Measurements from ENCODE around the gene GRAP. TPM values are rescaled to one million over a fixed set of nuclear protein-coding genes. Genes with fewer than 3 reads are reported as not detected.

GRAP gene
- total and polyA plus RNA-seq, 2 donors (not counting 3 experiments of a cell fraction or from before 2014, with no cell fraction given) = 32.1 to 43.6 TPM

DNA sequence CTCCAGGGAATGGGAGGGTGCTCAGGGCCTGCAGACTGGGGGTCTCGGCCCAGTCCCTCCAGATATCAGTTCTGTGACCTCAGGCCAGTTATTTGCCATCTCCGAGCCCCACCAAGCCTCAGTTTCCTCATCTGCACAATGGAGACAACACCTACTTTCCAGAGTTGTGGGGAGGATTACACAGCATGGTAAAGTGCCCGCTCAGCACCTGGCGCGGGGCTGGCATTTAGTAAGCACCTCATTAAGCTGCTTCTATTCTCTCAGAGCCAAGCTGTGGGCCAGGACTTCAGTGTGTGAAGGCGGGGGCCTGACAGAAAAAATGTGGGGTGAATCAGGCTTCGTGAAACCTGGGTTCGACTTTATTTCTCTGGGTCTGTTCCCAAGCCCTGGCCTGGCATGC is 47.4 kb downstream of the GRAP start:
- TF ChIP-seq FOS (IDR thresholded peaks at IDR 0.05; ENCODE audit: borderline replicate concordance, insufficient read depth, low read length) = no peak
- TF ChIP-seq POLR2AphosphoS5 (IDR thresholded peaks at IDR 0.05; ENCODE audit: insufficient read depth, low read depth, low read length) = no peak
- TF ChIP-seq GATA2 (IDR thresholded peaks at IDR 0.05; ENCODE audit: insufficient read depth, insufficient read length, low read depth, low read length) = no peak
- TF ChIP-seq, protein P1, sequence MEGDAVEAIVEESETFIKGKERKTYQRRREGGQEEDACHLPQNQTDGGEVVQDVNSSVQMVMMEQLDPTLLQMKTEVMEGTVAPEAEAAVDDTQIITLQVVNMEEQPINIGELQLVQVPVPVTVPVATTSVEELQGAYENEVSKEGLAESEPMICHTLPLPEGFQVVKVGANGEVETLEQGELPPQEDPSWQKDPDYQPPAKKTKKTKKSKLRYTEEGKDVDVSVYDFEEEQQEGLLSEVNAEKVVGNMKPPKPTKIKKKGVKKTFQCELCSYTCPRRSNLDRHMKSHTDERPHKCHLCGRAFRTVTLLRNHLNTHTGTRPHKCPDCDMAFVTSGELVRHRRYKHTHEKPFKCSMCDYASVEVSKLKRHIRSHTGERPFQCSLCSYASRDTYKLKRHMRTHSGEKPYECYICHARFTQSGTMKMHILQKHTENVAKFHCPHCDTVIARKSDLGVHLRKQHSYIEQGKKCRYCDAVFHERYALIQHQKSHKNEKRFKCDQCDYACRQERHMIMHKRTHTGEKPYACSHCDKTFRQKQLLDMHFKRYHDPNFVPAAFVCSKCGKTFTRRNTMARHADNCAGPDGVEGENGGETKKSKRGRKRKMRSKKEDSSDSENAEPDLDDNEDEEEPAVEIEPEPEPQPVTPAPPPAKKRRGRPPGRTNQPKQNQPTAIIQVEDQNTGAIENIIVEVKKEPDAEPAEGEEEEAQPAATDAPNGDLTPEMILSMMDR (IDR thresholded peaks at IDR 0.05; ENCODE audit: extremely low read depth in 1 of 2, insufficient read depth in 1 of 2, low read depth in 1 of 2, low read length in 2 of 2) = no peak
- TF ChIP-seq MAX (IDR thresholded peaks at IDR 0.05; ENCODE audit: insufficient read depth, insufficient read length) = no peak
- no peak for TF ChIP-seq MYC (IDR thresholded peaks at IDR 0.05; ENCODE audit: low read depth, low read length)
- TF ChIP-seq EZH2 (IDR thresholded peaks at IDR 0.05; ENCODE audit: borderline replicate concordance, low read depth, low read length, severe bottlenecking) = no peak

More for the DNA sequence above, 47.4 kb downstream of the GRAP start:
- no TSS peak for BruUV-seq (replicated peaks)
- H2AFZ ChIP-seq (ENCODE audit: low read depth, low read length) = no peak overlapping the region
- ChIA-PET POLR2A (no interaction called here), CTCF (interaction anchor here (1.5 to 1.6 kb wide), 2 partner anchors 13 to 45 kb away, joined by 4 read pairs; no protein-coding TSS in a partner anchor)
- no peaks in the 10 kb centered on the region for H3K9me3 ChIP-seq (replicated peaks; ENCODE audit: control insufficient read depth, insufficient read depth, low read length)
- H3K4me3 ChIP-seq (replicated peaks in 1 of 3; ENCODE audit: insufficient read depth in 1 of 3, low read depth in 1 of 3, low read length in 3 of 3) = no peak overlapping the region
- H3K4me1 ChIP-seq (ENCODE audit: control insufficient read depth, extremely low read depth, insufficient read depth, low read length) = peaks cover 20% of the 10 kb centered on the region
- no peaks in the 10 kb centered on the region for H3K9me1 ChIP-seq (replicated peaks; ENCODE audit: control insufficient read depth, extremely low read depth, insufficient read depth, low read length)
- H3K9ac ChIP-seq (replicated peaks; ENCODE audit: extremely low read depth, insufficient read depth, low read length) = no peak overlapping the region
- peaks cover 54% of the 10 kb centered on the region for H3K79me2 ChIP-seq (ENCODE audit: control insufficient read depth, insufficient read depth, low read length)
- intact Hi-C loops (cut with micrococcal nuclease) = no loop called here
- H3K27me3 ChIP-seq (ENCODE audit: control insufficient read depth in 2 of 2, insufficient read depth in 2 of 2, low read length in 2 of 2) = no peaks in the 10 kb centered on the region
- no peaks in the 10 kb centered on the region for H4K20me1 ChIP-seq (replicated peaks; ENCODE audit: control insufficient read depth, extremely low read depth, insufficient read depth, low read length)
- peaks cover 0 to 2% of the 10 kb centered on the region in 2 experiments for H3K36me3 ChIP-seq (ENCODE audit: control insufficient read depth in 2 of 2, extremely low read depth in 1 of 2, insufficient read depth in 2 of 2, low read length in 2 of 2)
- dilution Hi-C loops (cut with MboI; ENCODE audit: extremely low pct_ligation_motif_present, low sequenced_read_pairs) = no loop called here
- FAIRE-seq = no peak
- H3K4me2 ChIP-seq (ENCODE audit: insufficient read depth, low read length) = no peak overlapping the region
- DNase-seq (ENCODE audit: low read depth, low spot score) = no peak
- H3K27ac ChIP-seq (ENCODE audit: insufficient read depth, low read depth, low read length) = no peak overlapping the region
